Thoracic aorta endothelial cell (primary cell): Measurements from ENCODE around the gene HTR1E. TPM values are rescaled to one million over a fixed set of nuclear protein-coding genes. Genes with fewer than 3 reads are reported as not detected.

ENCODE experiments used
- small RNA-seq: library from RNA; depleted of rRNA; stranded (forward); fragments of <200 nt; gene quantifications from one replicate; pipeline ENCODE3, GENCODE V24; 2012
- total RNA-seq: library from RNA; depleted of rRNA; stranded (reverse); fragments of >200 nt; gene quantifications from 2 replicates; pipeline ENCODE4 v1.2.3, GENCODE V29; 2012

HTR1E gene
- not detected in 2 replicates for total RNA-seq

GRCh38 chr6:86937219-86938079 lies at the start of gene HTR1E:
HTR1E (plus strand) TSS chr6:86937528; CDS start chr6:87015335, 77,807 bp downstream.

Small RNA genes lying within 50 kb of the gene (small RNA-seq; reads per million reads assigned to genes)
- gene AL157777.2: not detected
- gene MTHFD2P2: not detected

Other genes with a start within 250 kb of the HTR1E start
- gene CGA, start 157.6 kb downstream of the HTR1E start, total RNA-seq: not detected in 2 replicates
- 46.2 and 46.5 TPM in 2 replicates for gene ZNF292, start 218.0 kb downstream of the HTR1E start, total RNA-seq